Urothelium cell line (cell line): ENCODE data around the gene TCF12.

Experiments used
- DNase-seq: peaks from one replicate; pipeline ENCODE4 v3.0.0; 2011; ENCODE audit warnings: low spot score, mixed read lengths
- FAIRE-seq: peaks from 2 replicates; lab custom pipeline; 2011; peaks lifted over from hg19 to GRCh38; lab: Jason Lieb, UNC

The TCF12 gene

GRCh38 chr15:57308170-57308545 lies 389.7 kb downstream of the TCF12 start:
- DNase-seq (no peak), FAIRE-seq (no peak)

DNA sequence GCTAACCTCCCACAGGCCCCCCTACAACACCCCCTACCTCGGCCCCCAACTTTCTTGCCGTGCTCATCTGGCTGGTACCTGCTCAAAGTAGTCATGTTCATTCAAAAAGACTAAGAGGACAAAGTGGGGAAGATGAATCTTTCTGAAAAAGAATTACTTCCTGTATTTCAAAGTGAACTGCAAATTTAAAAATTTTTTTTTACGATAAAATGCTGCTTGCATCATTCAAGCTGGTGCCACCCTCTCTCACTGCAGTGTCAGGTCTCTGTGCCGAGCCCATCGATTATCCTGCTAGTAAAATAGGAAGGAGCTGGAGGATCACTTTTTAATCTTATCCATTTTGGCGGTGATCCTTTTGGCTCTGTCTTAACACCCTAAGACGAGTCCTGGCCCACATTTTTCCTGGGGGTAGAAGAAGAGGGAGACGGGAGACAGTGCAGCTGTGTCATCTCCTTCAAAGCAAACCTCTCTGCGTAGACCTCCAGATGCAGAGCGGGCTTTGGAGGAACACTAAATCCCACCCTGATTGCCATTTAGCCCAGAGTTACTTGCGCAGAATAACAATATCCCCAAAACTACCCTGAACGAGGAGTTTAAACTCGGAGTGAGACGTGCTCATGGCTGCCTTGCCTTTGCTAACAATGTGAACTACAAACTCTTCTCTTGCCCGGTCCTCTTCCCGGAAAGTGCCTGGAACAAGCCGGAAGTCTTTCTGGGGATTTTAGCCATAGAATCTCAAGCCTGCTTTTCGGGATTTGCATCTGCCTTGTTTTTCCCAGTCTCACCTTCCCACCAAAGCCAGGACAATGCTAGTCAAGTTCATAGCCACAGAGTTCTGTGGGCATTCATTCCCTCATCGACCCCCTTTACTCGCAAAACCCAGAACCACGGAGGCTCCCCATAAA lies 391.7 kb downstream of the TCF12 start:
- no peak for FAIRE-seq
- DNase-seq, result no peak

DNA sequence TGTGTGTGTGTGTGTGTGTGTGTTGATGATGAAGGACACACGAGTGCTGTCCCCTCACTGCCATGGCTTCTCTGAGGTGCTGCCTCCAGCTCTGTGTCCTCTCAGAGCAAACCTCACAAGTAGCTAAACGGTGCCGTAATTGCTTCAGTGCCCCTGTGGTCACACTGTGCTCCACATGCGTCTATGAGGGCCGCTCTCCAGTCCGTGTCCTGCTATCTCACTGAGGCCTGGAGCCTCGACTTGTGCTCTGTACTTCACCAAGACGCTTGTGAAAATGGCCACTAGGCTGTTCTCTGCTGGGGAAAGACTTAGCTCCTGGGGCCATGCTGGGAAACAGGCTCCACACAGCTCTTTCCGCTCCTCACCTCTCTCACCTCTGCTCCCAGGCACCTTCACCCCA lies 392.4 kb downstream of the TCF12 start:
- no peak for FAIRE-seq
- DNase-seq, result no peak

GRCh38 chr15:57312006-57312317 lies 393.5 kb downstream of the TCF12 start:
- no peak for FAIRE-seq
- DNase-seq, result no peak

DNA sequence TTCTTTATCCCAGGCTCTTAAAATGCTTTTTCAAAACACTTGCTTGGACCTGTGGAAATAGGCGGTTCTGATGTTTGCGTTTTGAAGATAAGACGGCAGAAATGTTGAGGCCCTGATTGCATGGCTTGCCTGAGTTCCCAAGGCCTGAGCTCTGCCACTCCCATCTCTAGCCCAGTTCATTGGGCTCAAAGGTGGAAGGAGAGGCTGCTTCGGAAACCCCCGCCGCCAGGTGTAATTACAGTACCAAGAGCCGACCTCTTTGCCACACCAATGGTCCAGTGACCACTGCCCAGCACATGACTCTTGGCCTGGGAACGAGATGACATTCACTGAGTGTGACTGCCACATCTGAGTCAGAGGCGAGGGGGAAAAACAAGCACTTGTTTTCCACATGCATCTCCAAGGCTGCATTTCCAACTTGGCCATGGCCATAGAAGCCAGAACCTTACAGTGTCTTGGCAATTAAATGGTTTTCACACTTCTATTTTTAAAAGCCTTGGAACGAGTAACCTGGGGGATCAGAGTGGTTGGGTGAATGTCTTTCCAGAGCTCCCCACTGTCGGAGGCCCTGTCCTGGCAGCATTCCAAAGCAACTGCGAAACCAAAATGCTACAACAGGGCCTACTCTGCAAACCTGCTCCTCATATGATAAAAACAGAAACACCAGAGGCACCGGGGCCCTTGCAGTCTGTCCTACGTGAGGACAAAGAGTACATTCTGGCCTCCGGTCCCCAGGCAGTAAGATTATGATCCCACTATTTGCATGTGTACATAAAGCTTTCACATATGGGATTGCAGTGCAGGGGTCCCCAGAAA lies 394.1 kb downstream of the TCF12 start:
- FAIRE-seq (no peak), DNase-seq (no peak)

DNA sequence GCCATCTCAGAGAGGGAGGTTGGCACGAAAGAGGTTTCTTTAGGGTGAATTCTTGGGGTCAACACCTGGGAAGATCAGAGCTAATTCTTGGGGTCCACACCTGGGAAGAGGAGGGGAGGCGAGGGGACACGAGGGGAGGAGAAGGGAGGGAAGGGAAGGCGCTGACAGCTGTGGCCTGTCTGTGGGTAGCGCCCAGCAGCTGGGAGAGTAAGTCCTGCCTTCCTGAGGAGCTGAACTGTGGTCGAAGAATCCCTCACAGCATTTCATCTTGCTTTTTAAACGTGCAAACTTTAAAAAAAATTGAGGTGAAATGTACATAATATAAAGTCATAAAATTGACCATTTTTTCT lies 394.7 kb downstream of the TCF12 start:
- FAIRE-seq (peak; percentile 55), DNase-seq (no peak)

DNA sequence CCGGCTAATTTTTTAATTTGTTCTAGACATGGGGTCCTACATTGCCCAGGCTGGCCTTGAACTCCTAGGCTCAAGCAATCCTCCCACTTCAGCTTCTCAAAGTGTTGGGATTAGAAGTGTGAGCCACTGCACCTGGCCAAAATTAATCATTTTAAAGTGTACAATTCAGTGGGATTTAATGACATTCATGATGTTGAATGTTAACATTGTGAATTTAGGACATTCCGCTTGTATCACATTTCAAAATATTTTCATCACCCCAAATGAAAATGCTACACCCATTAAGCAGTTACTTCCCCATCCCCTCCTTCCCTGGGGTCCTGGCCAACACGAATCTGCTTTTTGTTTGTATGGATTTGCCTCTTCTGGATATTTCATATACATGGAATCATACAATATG lies 395.8 kb downstream of the TCF12 start:
- FAIRE-seq, result no peak
- DNase-seq, result no peak

- no peak for DNase-seq
These were observed 398.0 kb downstream of the TCF12 start for GRCh38 chr15:57316451-57316850.

GRCh38 chr15:57319226-57319918 lies 400.9 kb downstream of the TCF12 start:
- no peak for DNase-seq
- FAIRE-seq, result no peak

More at GRCh38 chr15:57316451-57316850, 398.0 kb downstream of the TCF12 start:
- FAIRE-seq, result peak; percentile 65

- FAIRE-seq (peak; percentile 96), DNase-seq (no peak)
These were observed 401.6 kb downstream of the TCF12 start for GRCh38 chr15:57319919-57320560.

DNA sequence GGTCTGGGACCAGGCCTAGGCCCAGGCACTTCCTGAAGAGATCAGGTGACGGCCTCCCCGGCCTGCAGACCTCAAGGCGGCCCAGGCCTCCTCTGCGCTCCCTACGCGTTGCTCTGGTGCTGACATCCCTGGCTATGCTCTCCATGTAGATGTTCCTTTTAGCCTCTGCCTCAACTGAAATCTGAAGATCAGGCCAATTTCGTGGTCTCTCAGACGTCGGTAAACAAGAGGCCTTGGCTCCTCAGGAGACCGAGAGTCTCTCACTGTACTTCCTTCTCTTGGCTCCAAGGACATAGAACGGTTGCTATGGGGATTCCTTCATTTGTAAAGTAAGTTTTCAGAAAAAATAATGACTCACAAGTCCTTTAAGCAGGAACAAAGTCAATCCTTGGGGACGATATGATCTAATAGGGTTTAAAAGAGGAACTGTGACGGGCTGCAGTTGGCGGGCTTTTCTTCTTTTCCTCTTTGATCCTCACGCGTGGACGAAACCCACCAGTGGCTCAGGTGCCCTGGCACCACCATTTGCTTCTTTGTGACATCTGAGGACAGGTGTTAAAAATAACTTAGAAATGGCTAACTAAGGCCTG lies 402.3 kb downstream of the TCF12 start:
- no peak for FAIRE-seq
- DNase-seq, result no peak

- no peak for DNase-seq
These were observed 403.0 kb downstream of the TCF12 start for GRCh38 chr15:57321485-57321884.

DNA sequence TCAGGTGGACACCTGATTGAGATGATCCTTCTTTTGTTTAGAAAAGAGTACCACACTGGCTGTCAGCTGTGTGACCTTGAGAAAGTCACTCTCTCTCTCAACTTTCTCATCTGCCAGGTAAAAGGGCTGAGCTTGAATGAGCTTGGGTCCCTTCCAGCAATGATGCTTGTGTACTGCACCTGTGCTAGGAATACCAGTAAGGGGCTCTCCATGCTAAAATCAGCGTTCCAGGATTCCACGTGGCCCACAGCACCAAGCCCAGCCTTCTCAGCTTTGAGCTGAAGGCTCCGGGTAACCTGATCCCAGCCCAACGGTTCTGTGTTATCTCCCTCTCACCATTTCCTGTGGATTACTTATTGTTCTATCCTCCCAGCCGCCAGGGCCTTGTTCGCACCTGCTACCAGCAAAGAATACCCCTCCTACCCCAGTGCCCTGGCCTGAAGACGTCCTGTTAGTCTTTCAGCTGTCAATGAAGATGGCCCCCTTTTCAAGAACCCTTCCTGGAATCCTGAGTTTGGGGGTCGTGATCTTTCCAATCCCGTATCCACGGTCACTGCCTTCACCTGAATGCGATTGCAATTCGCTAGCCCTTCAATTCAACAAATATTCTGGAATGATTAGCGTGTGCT lies 403.6 kb downstream of the TCF12 start:
- no peak for FAIRE-seq
- DNase-seq, result no peak

More at GRCh38 chr15:57321485-57321884, 403.0 kb downstream of the TCF12 start:
- FAIRE-seq, result no peak

DNA sequence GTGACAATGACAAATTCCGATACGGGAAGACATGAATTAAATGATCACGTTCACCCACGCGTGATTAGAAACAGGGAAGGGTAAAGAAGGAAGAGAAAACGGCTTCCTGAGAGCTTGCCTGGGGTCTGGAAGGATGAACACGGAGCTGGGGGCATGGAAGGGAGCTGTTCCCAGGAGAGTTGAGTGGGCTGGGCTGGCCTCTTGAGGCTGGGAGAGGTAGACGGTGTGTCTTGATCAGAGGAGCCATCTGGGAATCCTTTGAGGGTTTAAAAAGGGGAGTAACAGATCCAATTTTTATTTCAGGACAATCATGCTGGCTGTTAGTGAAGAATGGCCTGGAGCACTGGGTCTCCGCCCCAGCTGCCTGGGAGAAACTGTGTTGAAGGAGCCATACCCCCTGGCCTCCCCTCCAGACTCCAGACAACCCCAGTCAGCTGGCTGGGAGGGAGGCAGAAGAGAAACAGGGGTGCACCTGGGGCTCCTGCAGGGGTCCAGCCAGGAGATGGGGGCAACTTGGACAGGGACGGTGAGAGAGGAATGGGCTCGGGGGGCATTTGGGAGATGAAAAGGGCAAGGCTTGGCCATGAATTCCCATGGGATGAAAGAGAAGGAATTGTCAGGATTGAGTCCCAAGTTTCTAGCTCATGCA lies 404.3 kb downstream of the TCF12 start:
- DNase-seq (no peak), FAIRE-seq (no peak)

- FAIRE-seq (no peak), DNase-seq (no peak)
These were observed 404.9 kb downstream of the TCF12 start for GRCh38 chr15:57323299-57323805.

DNA sequence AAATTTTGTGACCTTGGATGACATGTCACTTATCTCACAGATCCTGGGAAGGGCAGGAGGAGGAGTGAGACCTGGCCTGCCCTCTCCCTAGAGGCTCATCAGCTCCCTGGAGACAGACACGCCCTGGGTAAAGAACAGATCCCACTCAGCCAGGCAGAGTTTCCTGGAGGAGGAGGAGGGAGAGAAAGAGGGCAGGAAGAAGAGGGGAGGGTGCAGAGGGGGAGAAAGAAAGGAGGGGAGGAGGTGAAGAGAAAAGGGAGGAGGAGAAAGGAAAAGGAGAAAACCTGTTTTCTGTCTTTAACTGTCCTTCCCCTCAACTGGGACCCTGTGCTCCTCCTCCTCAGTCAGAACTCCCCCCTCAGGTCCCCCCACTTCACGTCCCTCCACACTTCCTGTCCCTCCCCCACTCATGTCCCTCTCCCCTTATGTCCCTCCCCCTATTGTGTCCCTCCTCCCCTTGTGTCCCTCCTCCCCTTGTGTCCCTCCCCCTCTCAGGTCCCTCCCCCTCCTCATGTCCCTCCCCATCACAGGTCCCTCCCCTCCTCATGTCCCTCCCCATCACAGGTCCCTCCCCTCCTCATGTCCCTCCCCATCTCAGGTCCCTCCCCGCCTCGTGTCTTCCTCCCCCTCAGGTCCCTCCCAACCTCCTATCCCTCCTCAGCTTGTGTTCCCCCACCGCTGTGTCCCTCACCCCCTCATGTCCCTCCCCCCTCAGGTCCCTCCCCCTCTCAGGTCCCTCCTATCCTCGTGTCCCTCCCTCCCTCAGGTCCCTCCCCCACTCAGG lies 405.6 kb downstream of the TCF12 start:
- DNase-seq (peak; percentile 97), FAIRE-seq (peak; percentile 99)

DNA sequence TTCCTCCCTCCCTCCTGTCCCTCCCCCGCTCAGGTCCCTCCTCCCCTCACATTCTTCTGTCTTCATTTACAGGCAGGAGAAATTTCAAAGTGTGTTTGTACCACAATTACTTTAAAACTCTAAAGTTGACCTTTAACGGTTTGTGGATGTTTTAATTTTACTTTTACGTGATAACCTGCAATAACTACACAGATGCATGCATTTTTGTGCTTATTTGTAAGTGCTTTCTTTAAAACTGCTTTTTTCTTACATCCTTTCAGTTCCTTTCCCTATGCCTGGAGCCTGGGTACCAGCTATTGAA lies 406.1 kb downstream of the TCF12 start:
- DNase-seq, result no peak
- no peak for FAIRE-seq

DNA sequence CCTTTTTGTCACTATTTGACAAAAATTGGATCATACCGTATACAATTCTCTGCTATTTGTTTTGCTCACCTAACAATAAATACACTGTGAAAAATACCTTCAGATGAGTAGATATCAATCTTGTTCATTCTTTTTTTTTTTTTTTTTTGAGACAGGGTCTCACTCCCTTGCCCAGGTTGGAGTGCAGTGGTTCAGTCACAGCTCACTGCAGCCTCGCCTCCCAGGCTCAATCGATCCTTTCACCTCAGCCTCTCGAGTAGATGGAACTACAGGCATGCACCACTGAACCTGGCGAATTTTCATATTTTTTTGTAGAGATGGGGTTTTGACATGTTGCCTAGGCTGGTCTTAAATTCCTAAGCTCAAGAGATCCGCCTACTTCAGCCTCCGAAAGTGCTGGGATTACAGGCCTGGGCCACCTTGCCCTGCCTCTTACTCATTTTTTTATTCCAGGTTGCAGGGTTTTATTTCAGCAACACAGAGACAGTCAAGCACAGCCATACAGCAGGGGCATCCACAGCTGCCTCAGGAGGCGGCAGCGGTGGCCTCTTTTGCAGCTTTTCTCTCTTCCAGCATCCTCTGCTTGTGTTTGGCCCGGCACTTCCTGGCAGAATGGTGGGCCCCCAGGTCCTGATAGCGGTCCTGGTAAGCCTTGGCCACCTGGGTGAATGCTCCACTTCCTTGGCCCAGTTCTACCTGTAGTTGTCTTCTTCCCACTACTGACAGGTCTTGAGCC lies 406.7 kb downstream of the TCF12 start:
- DNase-seq (no peak), FAIRE-seq (no peak)
